A549 (cell line): ENCODE results near the gene DCX.

Experiments used
- BHLHE40 ChIP-seq: IDR thresholded peaks from 2 replicates; pipeline ENCODE4 v1.6.1; 2012; ENCODE audit warnings: low read depth, low read length, inconsistent platforms
- CEBPB ChIP-seq, 2 experiments: fragments of >200 bp in 1 of 2; sonication (Bioruptor Twin) in 1 of 2; formaldehyde crosslinking in 1 of 2; IDR thresholded peaks; 2 replicates each; pipeline ENCODE4 v1.6.1; 2012 to 2016
- MAFK ChIP-seq: fragments of 450-650 bp; IDR thresholded peaks from 2 replicates; pipeline ENCODE4 v1.6.1; 2014; ENCODE audit not compliant: partially characterized antibody
- NPAS2 ChIP-seq: fragments of 250-450 bp; sonication (Bioruptor Pico); IDR thresholded peaks from 2 replicates; pipeline ENCODE4 v1.8.0; 2022; ENCODE audit warnings: mild to moderate bottlenecking, moderate library complexity, borderline replicate concordance
- POLR2A ChIP-seq: IDR thresholded peaks from 2 replicates; pipeline ENCODE4 v1.6.1; 2012; ENCODE audit warnings: mild to moderate bottlenecking, low read length
- RAD21 ChIP-seq, 2 experiments: fragments of >200 bp in 1 of 2; sonication (Bioruptor Twin) in 1 of 2; formaldehyde crosslinking in 1 of 2; IDR thresholded peaks in 1 of 2; conservative IDR thresholded peaks in 1 of 2; 2 replicates in 1 of 2; 3 replicates in 1 of 2; pipeline ENCODE4 v1.6.1; 2012 to 2018; ENCODE audit warnings: inconsistent platforms in 1 of 2
- SMC3 ChIP-seq: fragments of >200 bp; sonication (Bioruptor Twin); formaldehyde crosslinking; IDR thresholded peaks from 3 replicates; pipeline ENCODE4 v1.6.1; 2018; ENCODE audit warnings: inconsistent platforms
- TF ChIP-seq, protein P1 (sequence below): fragments of >200 bp; sonication (Bioruptor Twin); formaldehyde crosslinking; IDR thresholded peaks from 3 replicates; pipeline ENCODE4 v1.5.1; 2016
- TF ChIP-seq, protein P2 (sequence below): IDR thresholded peaks from 2 replicates; pipeline ENCODE4 v1.6.1; 2012

DNA sequence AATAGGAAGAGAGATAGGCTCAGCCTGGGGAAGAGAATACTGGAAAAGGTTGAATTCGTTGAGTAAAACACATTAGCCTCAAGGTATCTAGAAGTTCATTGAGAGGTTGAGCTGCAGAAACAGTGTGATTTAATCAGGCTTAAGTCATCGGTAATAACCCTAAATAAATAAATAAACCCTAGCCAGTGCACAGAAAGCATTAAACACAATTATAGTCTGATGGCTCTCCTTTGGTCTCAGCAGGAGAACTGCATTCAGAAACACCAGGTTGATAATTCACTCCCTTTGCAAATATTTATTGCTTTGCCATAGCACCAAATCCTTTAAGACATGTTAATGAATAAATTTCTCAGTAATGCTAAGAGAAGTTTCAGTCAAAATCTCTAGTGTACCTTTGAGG lies 9.6 kb downstream of the DCX start:
- TF ChIP-seq, protein P1, sequence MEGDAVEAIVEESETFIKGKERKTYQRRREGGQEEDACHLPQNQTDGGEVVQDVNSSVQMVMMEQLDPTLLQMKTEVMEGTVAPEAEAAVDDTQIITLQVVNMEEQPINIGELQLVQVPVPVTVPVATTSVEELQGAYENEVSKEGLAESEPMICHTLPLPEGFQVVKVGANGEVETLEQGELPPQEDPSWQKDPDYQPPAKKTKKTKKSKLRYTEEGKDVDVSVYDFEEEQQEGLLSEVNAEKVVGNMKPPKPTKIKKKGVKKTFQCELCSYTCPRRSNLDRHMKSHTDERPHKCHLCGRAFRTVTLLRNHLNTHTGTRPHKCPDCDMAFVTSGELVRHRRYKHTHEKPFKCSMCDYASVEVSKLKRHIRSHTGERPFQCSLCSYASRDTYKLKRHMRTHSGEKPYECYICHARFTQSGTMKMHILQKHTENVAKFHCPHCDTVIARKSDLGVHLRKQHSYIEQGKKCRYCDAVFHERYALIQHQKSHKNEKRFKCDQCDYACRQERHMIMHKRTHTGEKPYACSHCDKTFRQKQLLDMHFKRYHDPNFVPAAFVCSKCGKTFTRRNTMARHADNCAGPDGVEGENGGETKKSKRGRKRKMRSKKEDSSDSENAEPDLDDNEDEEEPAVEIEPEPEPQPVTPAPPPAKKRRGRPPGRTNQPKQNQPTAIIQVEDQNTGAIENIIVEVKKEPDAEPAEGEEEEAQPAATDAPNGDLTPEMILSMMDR, result no peak
- TF ChIP-seq, protein P2, sequence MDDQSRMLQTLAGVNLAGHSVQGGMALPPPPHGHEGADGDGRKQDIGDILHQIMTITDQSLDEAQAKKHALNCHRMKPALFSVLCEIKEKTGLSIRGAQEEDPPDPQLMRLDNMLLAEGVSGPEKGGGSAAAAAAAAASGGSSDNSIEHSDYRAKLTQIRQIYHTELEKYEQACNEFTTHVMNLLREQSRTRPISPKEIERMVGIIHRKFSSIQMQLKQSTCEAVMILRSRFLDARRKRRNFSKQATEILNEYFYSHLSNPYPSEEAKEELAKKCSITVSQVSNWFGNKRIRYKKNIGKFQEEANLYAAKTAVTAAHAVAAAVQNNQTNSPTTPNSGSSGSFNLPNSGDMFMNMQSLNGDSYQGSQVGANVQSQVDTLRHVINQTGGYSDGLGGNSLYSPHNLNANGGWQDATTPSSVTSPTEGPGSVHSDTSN, result no peak
- no peak for TF ChIP-seq POLR2A
- no peak for TF ChIP-seq SMC3
- TF ChIP-seq BHLHE40, result no peak
- no peak for TF ChIP-seq MAFK
- no peak for TF ChIP-seq CEBPB (IDR thresholded peaks at IDR 0.05)
- no peak for TF ChIP-seq NPAS2 (CRISPR knock-in tag)
- no peak for TF ChIP-seq RAD21 (conservative IDR thresholded peaks at IDR 0.05 in 1 of 2, IDR thresholded peaks at IDR 0.05 in 1 of 2)
